ENCODE data around the gene WNT4. TPM values are rescaled to one million over a fixed set of nuclear protein-coding genes. Genes with fewer than 3 reads are reported as not detected.

The WNT4 gene
- total RNA-seq, 2 donors from 2014 or later: 0.52 to 1.3 TPM

- no peaks in the 10 kb centered on the region for H3K27me3 ChIP-seq
- H3K9me3 ChIP-seq: no peaks in the 10 kb centered on the region
- no peak overlapping the region for H3K27ac ChIP-seq
- DNase-seq (no peak), ATAC-seq (no peak)
- peaks cover 18% of the 10 kb centered on the region for H3K4me1 ChIP-seq
- H3K4me3 ChIP-seq: no peak overlapping the region
- TF ChIP-seq POLR2A (IDR thresholded peaks at IDR 0.05): no peak
- TF ChIP-seq, protein P1, sequence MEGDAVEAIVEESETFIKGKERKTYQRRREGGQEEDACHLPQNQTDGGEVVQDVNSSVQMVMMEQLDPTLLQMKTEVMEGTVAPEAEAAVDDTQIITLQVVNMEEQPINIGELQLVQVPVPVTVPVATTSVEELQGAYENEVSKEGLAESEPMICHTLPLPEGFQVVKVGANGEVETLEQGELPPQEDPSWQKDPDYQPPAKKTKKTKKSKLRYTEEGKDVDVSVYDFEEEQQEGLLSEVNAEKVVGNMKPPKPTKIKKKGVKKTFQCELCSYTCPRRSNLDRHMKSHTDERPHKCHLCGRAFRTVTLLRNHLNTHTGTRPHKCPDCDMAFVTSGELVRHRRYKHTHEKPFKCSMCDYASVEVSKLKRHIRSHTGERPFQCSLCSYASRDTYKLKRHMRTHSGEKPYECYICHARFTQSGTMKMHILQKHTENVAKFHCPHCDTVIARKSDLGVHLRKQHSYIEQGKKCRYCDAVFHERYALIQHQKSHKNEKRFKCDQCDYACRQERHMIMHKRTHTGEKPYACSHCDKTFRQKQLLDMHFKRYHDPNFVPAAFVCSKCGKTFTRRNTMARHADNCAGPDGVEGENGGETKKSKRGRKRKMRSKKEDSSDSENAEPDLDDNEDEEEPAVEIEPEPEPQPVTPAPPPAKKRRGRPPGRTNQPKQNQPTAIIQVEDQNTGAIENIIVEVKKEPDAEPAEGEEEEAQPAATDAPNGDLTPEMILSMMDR (IDR thresholded peaks at IDR 0.05): no peak
- intact Hi-C loops (cut with DNase I): no loop called here
- 60 to 87% methylated on average over 4 to 5 of the region's 5 CpGs for WGBS, 2 donors
- H3K36me3 ChIP-seq (replicated peaks in 1 of 2; ENCODE audit: insufficient read depth in 1 of 2, low read depth in 2 of 2): no peaks in the 10 kb centered on the region
Measured at GRCh38 chr1:22140694-22141093, 2.2 kb downstream of the WNT4 start.

DNA sequence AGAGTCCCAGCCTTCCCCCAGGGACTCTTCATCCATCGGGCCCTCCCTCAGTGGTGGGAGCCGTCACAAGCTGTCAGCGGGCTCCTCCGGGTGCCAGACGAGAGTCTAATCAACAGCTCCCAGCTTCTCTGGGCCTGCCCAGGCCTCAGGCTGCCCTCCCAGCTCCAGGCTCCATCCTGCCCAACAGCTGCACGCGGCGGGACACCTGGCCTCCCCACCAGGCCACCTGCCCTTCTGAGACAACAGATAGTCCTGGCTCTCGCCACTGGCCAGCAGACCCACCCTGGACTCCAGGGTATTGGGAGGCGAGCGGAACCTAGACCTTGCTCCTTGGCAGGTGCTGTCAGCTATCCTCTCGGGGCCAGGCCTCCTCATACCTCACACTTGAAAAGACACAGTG is 3.1 kb downstream of the WNT4 start:
- H3K4me1 ChIP-seq: peaks cover 18% of the 10 kb centered on the region
- no peak for ATAC-seq
- no peaks in the 10 kb centered on the region for H3K36me3 ChIP-seq (replicated peaks in 1 of 2; ENCODE audit: insufficient read depth in 1 of 2, low read depth in 2 of 2)
- H3K9me3 ChIP-seq: no peaks in the 10 kb centered on the region
- TF ChIP-seq, protein P1 (IDR thresholded peaks at IDR 0.05): no peak
- no peak for TF ChIP-seq POLR2A (IDR thresholded peaks at IDR 0.05)
- intact Hi-C loops (cut with DNase I): loop anchor here (10.0 kb wide), 1 partner anchor 275 kb away; no protein-coding TSS in a partner anchor
- no peak overlapping the region for H3K4me3 ChIP-seq
- H3K27me3 ChIP-seq: no peaks in the 10 kb centered on the region
- no peak overlapping the region for H3K27ac ChIP-seq
- WGBS, 2 donors: 86 to 91% methylated on average over 1 to 12 of the region's 12 CpGs
- DNase-seq: no peak

- intact Hi-C loops (cut with DNase I): loop anchor here (10.0 kb wide), 1 partner anchor 276 kb away; no protein-coding TSS in a partner anchor
- no peaks in the 10 kb centered on the region for H3K36me3 ChIP-seq (replicated peaks in 1 of 2; ENCODE audit: insufficient read depth in 1 of 2, low read depth in 2 of 2)
- TF ChIP-seq POLR2A (IDR thresholded peaks at IDR 0.05): no peak
- TF ChIP-seq, protein P1 (IDR thresholded peaks at IDR 0.05): no peak
- no peak overlapping the region for H3K27ac ChIP-seq
- 79 to 89% methylated on average over 11 to 15 of the region's 15 CpGs for WGBS, 2 donors
- no peaks in the 10 kb centered on the region for H3K27me3 ChIP-seq
- ATAC-seq (no peak), DNase-seq (no peak)
- no peaks in the 10 kb centered on the region for H3K9me3 ChIP-seq
- H3K4me3 ChIP-seq: no peak overlapping the region
- peaks cover 18% of the 10 kb centered on the region for H3K4me1 ChIP-seq
Measured at GRCh38 chr1:22139066-22139594, 3.8 kb downstream of the WNT4 start.

DNA sequence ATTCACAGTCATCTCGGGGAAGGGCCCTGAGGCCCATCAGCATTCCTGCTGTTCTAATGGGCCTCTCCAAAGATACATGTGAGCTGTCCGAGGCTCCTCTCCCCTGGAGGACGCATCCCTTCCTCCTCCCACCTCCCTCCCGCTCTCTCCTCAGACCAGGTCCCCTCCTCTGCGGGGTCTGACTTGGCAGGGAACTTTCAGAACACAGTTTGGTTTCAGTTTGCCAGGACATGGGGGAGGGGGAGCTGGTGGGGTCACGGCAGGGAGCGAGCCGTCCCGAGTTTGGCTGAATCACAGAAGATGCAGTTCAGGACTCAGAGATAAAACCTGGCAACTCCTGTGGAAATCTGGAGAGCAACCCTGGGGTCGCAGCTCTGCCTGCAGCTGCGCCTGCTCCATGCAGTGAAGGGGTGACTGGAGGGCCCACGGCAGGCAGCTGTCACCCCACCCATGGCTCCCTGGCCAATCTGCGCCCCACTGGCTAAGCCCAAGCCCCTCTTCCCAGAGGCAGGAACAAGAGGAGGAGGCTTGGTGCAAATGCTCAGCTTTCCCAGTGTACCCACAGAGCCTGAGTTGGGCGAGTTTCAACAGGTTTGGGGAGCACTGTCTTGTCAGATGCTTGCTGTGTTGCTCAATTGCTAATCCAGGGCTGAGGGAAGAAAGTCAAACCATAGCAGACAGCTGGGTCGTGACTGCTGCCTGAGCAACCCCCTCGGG is 5.7 kb downstream of the WNT4 start:
- WGBS, 2 donors: 75% methylated on average over 13 to 16 of the region's 16 CpGs
- no peak for DNase-seq

More for the DNA sequence above, 5.7 kb downstream of the WNT4 start:
- Histone ChIP-seq H3K27ac (no peak overlapping the region), H3K4me3 (no peak overlapping the region), H3K9me3 (no peaks in the 10 kb centered on the region), H3K4me1 (peaks cover 13% of the 10 kb centered on the region), H3K36me3 (replicated peaks in 1 of 2; ENCODE audit: insufficient read depth in 1 of 2, low read depth in 2 of 2) (no peaks in the 10 kb centered on the region), H3K27me3 (no peaks in the 10 kb centered on the region)
- no peak for ATAC-seq
- TF ChIP-seq POLR2A (IDR thresholded peaks at IDR 0.05): no peak
- TF ChIP-seq, protein P1 (IDR thresholded peaks at IDR 0.05): no peak
- intact Hi-C loops (cut with DNase I): loop anchor here (10.0 kb wide), 1 partner anchor 278 kb away; no protein-coding TSS in a partner anchor

Data from body of pancreas (tissue), 4 donors.